H9 (cell line): ENCODE data around the gene SIGMAR1. TPM values are rescaled to one million over a fixed set of nuclear protein-coding genes. Genes with fewer than 3 reads are reported as not detected.

Experiments
- DNase-seq: peaks from one replicate; pipeline ENCODE4 v3.0.0-alpha.2; 2017
- H2AFZ ChIP-seq: one replicate; pipeline ENCODE4 v1.6.1; 2013; ENCODE audit warnings: mild to moderate bottlenecking, low read length, control low read depth, moderate library complexity
- H2AK5ac ChIP-seq: 2 replicates; pipeline ENCODE4 v1.6.1; 2013; ENCODE audit warnings: low read length, control low read depth, mixed read lengths; ENCODE audit not compliant: insufficient read length
- H2BK120ac ChIP-seq: one replicate; pipeline ENCODE4 v1.6.1; 2013; ENCODE audit warnings: low read depth, mild to moderate bottlenecking, low read length, control low read depth, inconsistent platforms; ENCODE audit not compliant: poor library complexity, severe bottlenecking
- H2BK12ac ChIP-seq: 2 replicates; pipeline ENCODE4 v1.6.1; 2013; ENCODE audit warnings: low read length, control low read depth, mixed read lengths, low read depth; ENCODE audit not compliant: insufficient read length
- H2BK15ac ChIP-seq: 2 replicates; pipeline ENCODE4 v1.6.1; 2013; ENCODE audit warnings: low read depth, low read length, control low read depth
- H2BK20ac ChIP-seq: one replicate; pipeline ENCODE4 v1.6.1; 2013; ENCODE audit warnings: low read depth, mild to moderate bottlenecking, low read length, control low read depth, inconsistent platforms; ENCODE audit not compliant: poor library complexity, severe bottlenecking
- H2BK5ac ChIP-seq: 2 replicates; pipeline ENCODE4 v1.6.1; 2013; ENCODE audit warnings: low read length, control low read depth, mixed read lengths; ENCODE audit not compliant: insufficient read length
- H3K14ac ChIP-seq: 2 replicates; pipeline ENCODE4 v1.6.1; 2013; ENCODE audit warnings: low read length, control low read depth; ENCODE audit not compliant: insufficient read depth
- H3K18ac ChIP-seq: 2 replicates; pipeline ENCODE4 v1.6.1; 2013; ENCODE audit warnings: low read depth, mild to moderate bottlenecking, mixed read lengths, low read length, control low read depth; ENCODE audit not compliant: insufficient read length
- H3K23ac ChIP-seq: 2 replicates; pipeline ENCODE4 v1.6.1; 2013; ENCODE audit warnings: low read length, control low read depth, mixed read lengths, low read depth; ENCODE audit not compliant: insufficient read length
- H3K23me2 ChIP-seq: 2 replicates; pipeline ENCODE4 v1.6.1; 2013; ENCODE audit warnings: low read depth, mild to moderate bottlenecking, mixed read lengths, low read length, control low read depth; ENCODE audit not compliant: insufficient read length, poor library complexity, severe bottlenecking
- H3K27ac ChIP-seq: 2 replicates; pipeline ENCODE4 v1.5.1; 2013; ENCODE audit warnings: low read length, control low read depth, mixed read lengths, low read depth; ENCODE audit not compliant: insufficient read length
- H3K27me3 ChIP-seq: 2 replicates; pipeline ENCODE4 v1.6.1; 2013; ENCODE audit warnings: low read length, control low read depth, inconsistent platforms; ENCODE audit not compliant: insufficient read depth
- H3K4ac ChIP-seq: 2 replicates; pipeline ENCODE4 v1.6.1; 2013; ENCODE audit warnings: low read depth, mild to moderate bottlenecking, control low read depth, inconsistent platforms, low read length, moderate library complexity
- H3K4me1 ChIP-seq: 2 replicates; pipeline ENCODE4 v1.6.1; 2013; ENCODE audit warnings: low read length, control low read depth, inconsistent platforms; ENCODE audit not compliant: insufficient read depth
- H3K4me2 ChIP-seq: 2 replicates; pipeline ENCODE4 v1.6.1; 2013; ENCODE audit warnings: low read length, control low read depth, mixed read lengths; ENCODE audit not compliant: insufficient read length, insufficient read depth
- H3K56ac ChIP-seq: 2 replicates; pipeline ENCODE4 v1.6.1; 2013; ENCODE audit warnings: low read depth, mild to moderate bottlenecking, mixed read lengths, low read length, control low read depth; ENCODE audit not compliant: insufficient read length
- H3K79me1 ChIP-seq: 2 replicates; pipeline ENCODE4 v1.6.1; 2013; ENCODE audit warnings: low read depth, mild to moderate bottlenecking, moderate library complexity, low read length, control low read depth, inconsistent platforms; ENCODE audit not compliant: insufficient read depth, poor library complexity, severe bottlenecking
- H3K79me2 ChIP-seq: 2 replicates; pipeline ENCODE4 v1.6.1; 2013; ENCODE audit warnings: low read length, control low read depth, inconsistent platforms; ENCODE audit not compliant: insufficient read depth
- H3K9ac ChIP-seq: 2 replicates; pipeline ENCODE4 v1.6.1; 2013; ENCODE audit warnings: low read length, control low read depth, mixed read lengths; ENCODE audit not compliant: insufficient read length; ENCODE audit errors: extremely low read depth
- H3K9me3 ChIP-seq: one replicate; pipeline ENCODE4 v1.6.1; 2013; ENCODE audit warnings: low read depth, low read length, inconsistent platforms; ENCODE audit not compliant: control insufficient read depth
- H3T11ph ChIP-seq: one replicate; pipeline ENCODE4 v1.6.1; 2013; ENCODE audit warnings: mild to moderate bottlenecking, low read length, control low read depth, inconsistent platforms
- H4K20me1 ChIP-seq: one replicate; pipeline ENCODE4 v1.6.1; 2013; ENCODE audit not compliant: control insufficient read depth, insufficient read length, insufficient read depth
- H4K5ac ChIP-seq: 2 replicates; pipeline ENCODE4 v1.6.1; 2013; ENCODE audit warnings: low read depth, mild to moderate bottlenecking, mixed read lengths, low read length, control low read depth; ENCODE audit not compliant: insufficient read length
- H4K8ac ChIP-seq: replicated peaks from 2 replicates; pipeline ENCODE4 v1.6.1; 2013; ENCODE audit warnings: low read length, control low read depth, mixed read lengths, low read depth; ENCODE audit not compliant: insufficient read length
- H4K91ac ChIP-seq: 2 replicates; pipeline ENCODE4 v1.6.1; 2013; ENCODE audit warnings: low read depth, mild to moderate bottlenecking, moderate library complexity, mixed read lengths, low read length, control low read depth; ENCODE audit not compliant: insufficient read length
- H3K27ac Mint-ChIP-seq, 3 experiments: 2 replicates in 2 of 3; 3 replicates in 1 of 3; pipeline ENCODE4 v1.8.0; 2020 to 2021; ENCODE audit warnings: mixed read lengths in 3 of 3, mild to moderate bottlenecking in 1 of 3, moderate library complexity in 1 of 3
- H3K27me3 Mint-ChIP-seq: 2 replicates; pipeline ENCODE4 v1.8.0; 2021; ENCODE audit warnings: low read depth, mild to moderate bottlenecking, moderate library complexity, mixed read lengths
- H3K36me3 Mint-ChIP-seq, 3 experiments: 2 replicates in 2 of 3; 3 replicates in 1 of 3; pipeline ENCODE4 v1.8.0; 2020 to 2021; ENCODE audit warnings: low read depth in 3 of 3, mixed read lengths in 3 of 3; ENCODE audit not compliant: insufficient read depth in 1 of 3
- H3K4me1 Mint-ChIP-seq, 2 experiments: 2 replicates each; pipeline ENCODE4 v1.8.0; 2020; ENCODE audit warnings: mixed read lengths in 2 of 2
- H3K4me3 Mint-ChIP-seq, 2 experiments: 2 replicates in 1 of 2; 3 replicates in 1 of 2; pipeline ENCODE4 v1.8.0; 2020 to 2021; ENCODE audit warnings: mild to moderate bottlenecking in 2 of 2, mixed read lengths in 2 of 2, moderate library complexity in 1 of 2
- H3K9me3 Mint-ChIP-seq, 2 experiments: 2 replicates in 1 of 2; 3 replicates in 1 of 2; pipeline ENCODE4 v1.8.0; 2020; ENCODE audit warnings: mild to moderate bottlenecking in 2 of 2, mixed read lengths in 2 of 2, moderate library complexity in 1 of 2
- CTCF ChIP-seq: fragments of 200-600 bp; sonication (generic); conservative IDR thresholded peaks from 3 replicates; pipeline ENCODE4 v1.8.0; 2021; ENCODE audit warnings: antibody characterized with exemption, mild to moderate bottlenecking
- WGBS: extraction: QIAGEN DNeasy Blood & Tissue Kit; methylation state at CpG from one replicate; pipeline ENCODE4 v1.1.7; 2013; ENCODE audit warnings: missing lambda C conversion rate, low lambda C conversion rate, mixed read lengths; ENCODE audit not compliant: insufficient read length; ENCODE audit errors: extremely low coverage; 5-methylcytosine and 5-hydroxymethylcytosine counted together
- total RNA-seq: library from RNA; stranded (reverse); gene quantifications from 2 replicates; pipeline ENCODE4 v1.2.1, GENCODE V29; 2021

Gene SIGMAR1
- total RNA-seq, 1 experiment from 2014 or later: 68.3 TPM

DNA sequence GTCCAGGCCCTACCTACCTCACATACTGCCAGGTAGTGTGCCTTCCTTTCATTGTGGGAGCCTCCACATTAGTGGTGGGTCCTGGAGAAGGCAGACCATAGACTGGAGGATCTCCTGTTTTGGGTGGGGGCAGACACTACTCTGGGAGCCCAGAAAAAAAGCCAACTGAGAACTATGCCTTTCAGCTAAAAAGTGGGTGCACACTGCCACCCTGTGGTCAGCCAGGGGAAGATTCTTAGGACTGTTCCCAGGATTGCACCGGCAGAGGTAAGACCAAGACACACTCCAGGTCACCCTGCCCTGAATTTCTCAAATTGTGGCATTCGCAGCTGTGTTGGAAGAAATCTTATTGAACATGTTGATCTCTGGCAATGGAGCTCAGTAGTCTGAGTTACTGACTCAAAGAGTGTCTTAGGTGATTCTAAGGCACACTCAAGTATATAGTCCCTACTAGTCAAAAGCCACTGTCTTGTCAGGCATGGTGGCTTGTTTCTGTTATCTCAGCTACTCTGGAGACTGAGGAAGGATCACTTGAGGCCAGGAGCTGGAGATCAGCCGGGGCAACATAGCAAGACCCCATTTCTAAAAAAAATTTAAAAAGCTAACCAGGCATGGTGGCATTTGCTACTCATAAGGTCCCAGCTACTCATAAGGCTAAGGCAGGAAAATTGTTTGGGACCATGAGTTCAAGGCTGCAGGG, 3.6 kb downstream of the SIGMAR1 start:
- Histone ChIP-seq H3K23ac (no peak overlapping the region), H2BK20ac (no peak overlapping the region), H4K91ac (no peak overlapping the region), H3K4me1 (peaks cover 4% of the 10 kb centered on the region; the same call in 1 of the 2 replicates), H4K20me1 (no peaks in the 10 kb centered on the region), H2BK120ac (no peak overlapping the region), H3K4ac (no peak overlapping the region), H2BK12ac (no peak overlapping the region), H3K9me3 (no peaks in the 10 kb centered on the region), H3K56ac (no peak overlapping the region), H3K23me2 (peaks cover 16% of the 10 kb centered on the region), H2AK5ac (no peak overlapping the region), H2BK15ac (no peak overlapping the region), H3K9ac (no peak overlapping the region), H3K79me2 (no peaks in the 10 kb centered on the region; the same call in 1 of the 2 replicates), H3K79me1 (no peaks in the 10 kb centered on the region), H3K27ac (no peak overlapping the region), H4K8ac (no peak overlapping the region), H3T11ph (no peak overlapping the region), H3K18ac (no peak overlapping the region), H3K27me3 (peaks cover 19% of the 10 kb centered on the region), H4K5ac (no peak overlapping the region), H3K14ac (no peak overlapping the region), H3K4me2 (no peak overlapping the region), H2AFZ (no peak overlapping the region), H2BK5ac (no peak overlapping the region)
- Mint-ChIP-seq H3K27ac (no peak overlapping the region), H3K4me1 (peaks cover 28 to 41% of the 10 kb centered on the region in 2 experiments), H3K9me3 (peaks cover 0 to 3% of the 10 kb centered on the region in 2 experiments; a peak in 2 of 5 replicates), H3K4me3 (no peak overlapping the region; a peak in 1 of 5 replicates), H3K27me3 (peaks cover 50% of the 10 kb centered on the region), H3K36me3 (peaks cover 2 to 15% (median 10%) of the 10 kb centered on the region in 3 experiments; a peak in 6 of 7 replicates)
- DNase-seq: peak; percentile 77
- WGBS: no CpG with 5 or more reads among the region's 3 CpGs
- TF ChIP-seq CTCF: peak; percentile 92
